HG03045 (cell line): ENCODE results near the gene B4GALT3.

Experiments
- ATAC-seq: cut with Tn5 transposase; IDR thresholded peaks from one replicate; pipeline ENCODE4 v1.9.1; 2021; ENCODE audit warnings: mild to moderate bottlenecking, moderate library complexity; ENCODE audit not compliant: unreplicated experiment

Gene B4GALT3

DNA sequence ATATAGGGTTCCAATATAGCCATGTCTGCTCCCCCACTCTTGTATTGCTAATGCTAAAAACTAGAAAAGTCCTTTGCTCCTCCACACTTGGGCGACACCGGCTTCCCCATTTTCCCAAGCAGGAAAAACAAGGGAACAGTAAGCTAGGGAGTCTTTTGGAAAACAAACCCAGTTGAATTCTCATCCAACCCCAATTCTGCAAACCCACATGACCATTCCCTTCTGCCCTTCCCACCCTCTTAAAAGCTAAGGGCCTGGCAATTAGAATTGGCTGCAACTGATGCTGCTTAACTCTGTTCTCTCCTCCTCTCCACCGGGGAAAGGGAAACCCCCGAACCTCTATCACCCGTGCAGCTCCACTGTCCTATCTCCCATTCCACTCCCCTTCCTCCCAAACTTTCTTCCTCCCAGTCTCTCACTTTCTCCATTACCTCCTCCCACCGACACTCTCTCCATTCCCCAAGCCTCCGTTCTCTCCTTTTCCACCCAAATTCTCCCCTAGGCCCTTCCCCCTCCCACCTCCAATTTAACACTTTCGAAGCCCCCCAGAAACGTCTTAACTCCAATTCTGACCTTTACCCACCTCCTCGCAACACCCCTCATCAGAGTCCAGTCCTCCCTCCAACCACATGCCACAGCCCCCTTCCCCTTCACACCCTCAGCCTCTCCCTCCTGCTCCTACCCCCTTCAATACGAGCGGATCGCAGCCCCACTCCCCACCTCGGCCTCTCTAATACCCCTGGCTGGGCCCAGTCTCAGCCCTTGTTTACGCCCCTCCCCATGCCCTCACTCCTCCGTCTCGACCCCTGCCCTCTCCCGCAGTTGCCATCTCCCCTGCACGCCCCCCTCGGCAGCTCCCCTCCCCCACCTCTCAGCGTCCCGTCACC, 45.5 kb downstream of the B4GALT3 start:
- ATAC-seq, result no peak

DNA sequence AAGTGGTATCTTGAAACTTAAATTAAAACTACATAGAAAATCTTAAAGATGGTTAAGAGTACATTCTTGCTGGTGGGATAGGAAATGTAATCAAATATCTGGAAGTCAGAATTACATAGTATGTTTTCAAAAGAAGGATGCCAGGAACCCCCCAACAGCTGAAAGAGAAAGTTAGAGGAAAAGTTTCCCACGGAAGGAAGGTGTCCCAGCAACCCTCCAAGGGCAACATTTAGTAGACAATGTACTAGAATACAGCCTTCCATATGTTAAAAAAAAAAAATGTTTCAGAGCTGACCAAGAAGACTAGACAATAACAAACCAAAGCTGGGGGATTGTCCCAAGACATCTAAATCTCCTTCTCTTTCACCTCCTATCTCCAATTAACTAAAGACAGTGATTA, 47.0 kb downstream of the B4GALT3 start:
- ATAC-seq, result no peak

DNA sequence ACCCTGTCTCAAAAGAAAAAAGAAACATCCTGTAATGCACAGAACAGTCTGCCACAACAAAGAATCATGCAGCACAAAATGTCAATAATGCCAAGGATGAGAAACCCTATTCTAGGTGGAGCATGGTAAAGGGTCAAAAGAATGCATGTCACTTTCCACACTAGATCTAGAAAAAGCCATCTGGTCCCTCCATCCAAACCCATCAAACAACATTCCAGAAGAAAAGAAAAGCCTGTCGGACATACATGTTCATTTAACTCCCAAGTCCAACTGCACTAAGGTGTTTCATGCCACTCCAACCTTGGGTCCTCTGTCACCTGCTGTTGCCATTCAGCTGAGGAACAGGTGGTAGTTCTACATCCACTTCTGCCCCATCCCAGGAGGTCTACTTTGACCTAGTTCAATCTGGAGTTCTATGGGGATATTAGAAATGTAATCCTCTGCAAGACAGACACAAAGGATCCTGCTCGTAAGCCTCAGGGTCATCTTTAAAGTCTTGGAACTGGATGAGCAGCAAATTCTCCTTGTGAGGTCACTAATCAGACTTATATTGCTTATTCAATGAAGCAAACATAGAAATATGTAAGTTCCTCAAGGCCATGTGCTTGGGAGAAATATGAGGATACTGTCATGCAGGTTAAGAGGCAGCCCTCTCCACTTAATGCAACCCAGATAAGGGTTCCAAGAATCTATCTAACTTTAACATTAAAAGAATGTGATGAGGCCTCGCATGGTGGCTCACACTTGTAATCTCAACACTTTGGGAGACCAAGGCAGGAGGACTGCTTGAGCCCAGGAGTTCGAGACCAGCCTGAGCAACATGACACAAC, 48.5 kb downstream of the B4GALT3 start:
- no peak for ATAC-seq

DNA sequence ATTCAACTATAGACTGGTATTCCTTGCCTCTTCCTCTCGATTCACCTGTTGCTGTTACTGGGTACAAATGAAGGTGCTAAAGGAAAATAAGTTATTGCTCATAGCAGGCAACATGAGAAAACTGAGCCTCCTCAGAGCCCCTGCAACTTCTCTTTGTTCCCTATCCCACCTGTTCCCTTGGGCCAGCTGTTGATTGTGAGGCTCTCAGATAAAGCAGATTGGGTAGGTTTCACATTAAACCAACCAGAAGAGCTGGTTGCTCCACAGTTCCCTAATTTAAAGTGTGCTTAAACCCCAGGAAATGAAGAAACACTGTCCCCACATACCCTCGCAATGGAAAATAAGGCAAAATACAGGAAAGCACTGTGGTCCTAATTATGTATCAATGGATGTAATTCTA, 49.7 kb downstream of the B4GALT3 start:
- no peak for ATAC-seq

DNA sequence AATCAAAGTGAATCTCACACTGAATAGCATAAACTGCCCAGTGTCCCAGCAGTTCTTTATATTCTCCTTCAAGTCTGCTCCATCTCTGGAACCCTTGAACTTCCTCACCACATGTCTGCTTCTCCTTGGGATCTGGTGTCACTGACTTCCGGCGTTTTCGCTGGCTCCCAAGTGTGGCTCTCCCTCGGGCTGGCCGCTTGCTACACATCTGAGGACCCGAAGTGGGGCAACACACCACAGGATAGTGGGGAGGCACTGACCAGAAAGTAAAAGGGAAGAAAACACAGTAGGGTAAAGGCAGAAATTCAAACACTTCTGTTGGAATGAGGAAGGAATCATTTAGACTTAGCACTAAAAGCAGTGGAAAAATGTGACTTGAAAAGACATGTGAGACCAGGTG, 54.3 kb downstream of the B4GALT3 start:
- ATAC-seq, result no peak

DNA sequence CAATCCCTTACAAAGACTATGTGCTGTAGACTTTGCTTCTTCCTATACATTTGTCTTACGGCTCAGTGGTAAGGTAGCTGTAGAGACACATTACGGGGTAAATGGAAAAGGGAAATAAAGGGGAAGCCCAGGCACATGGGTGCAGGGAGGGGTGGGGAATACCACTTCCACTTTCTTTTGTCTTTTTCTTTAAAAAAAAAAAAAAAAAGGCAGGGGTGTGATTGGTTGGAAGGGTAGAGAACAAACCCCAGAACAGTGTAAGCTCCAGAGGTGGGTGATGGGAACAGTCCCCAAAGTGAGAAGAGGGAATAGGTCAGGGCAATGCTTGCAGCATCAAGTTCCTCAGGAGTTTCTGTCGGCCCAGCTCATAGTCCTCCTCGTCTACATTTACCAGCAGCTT, 55.5 kb downstream of the B4GALT3 start:
- ATAC-seq, result no peak
